HEK293T (cell line): ENCODE measurements around the gene NEUROD2.

Source experiments
- CTCF ChIA-PET: fragments of 350-600 bp; formaldehyde crosslinking; extraction: SDS; loops from one replicate; lab custom pipeline; 2021; ENCODE audit warnings: antibody characterized with exemption, inconsistent platforms; lab: Yijun Ruan, JAX
- POLR2A ChIA-PET: fragments of 350-600 bp; formaldehyde crosslinking; extraction: SDS; loops from one replicate; lab custom pipeline; 2020; ENCODE audit warnings: antibody characterized with exemption, inconsistent platforms; lab: Yijun Ruan, JAX
- DNase-seq: peaks from one replicate; pipeline ENCODE4 v3.0.0; 2012; ENCODE audit warnings: mixed read lengths; ENCODE audit errors: extremely low spot score
- ARNT ChIP-seq: fragments of 450-650 bp; IDR thresholded peaks from 2 replicates; pipeline ENCODE4 v1.6.1; 2017; ENCODE audit warnings: mild to moderate bottlenecking
- BHLHE40 ChIP-seq: fragments of 450-650 bp; IDR thresholded peaks from 2 replicates; pipeline ENCODE4 v1.6.1; 2016; ENCODE audit warnings: mild to moderate bottlenecking, moderate library complexity, borderline replicate concordance
- CTBP1 ChIP-seq: fragments of 450-650 bp; IDR thresholded peaks from 2 replicates; pipeline ENCODE4 v1.6.1; 2016; ENCODE audit warnings: borderline replicate concordance
- ELF4 ChIP-seq: fragments of 450-650 bp; IDR thresholded peaks from 2 replicates; pipeline ENCODE4 v1.6.1; 2017; ENCODE audit warnings: antibody characterized with exemption
- FOXA1 ChIP-seq: fragments of 450-650 bp; IDR thresholded peaks from 2 replicates; pipeline ENCODE4 v1.6.1; 2016; ENCODE audit warnings: mild to moderate bottlenecking
- FOXK2 ChIP-seq: fragments of 450-650 bp; IDR thresholded peaks from 2 replicates; pipeline ENCODE4 v1.6.1; 2016; ENCODE audit warnings: mild to moderate bottlenecking
- FOXM1 ChIP-seq: fragments of 450-650 bp; IDR thresholded peaks from 2 replicates; pipeline ENCODE4 v1.6.1; 2017; ENCODE audit warnings: mild to moderate bottlenecking, borderline replicate concordance
- HDGF ChIP-seq: fragments of 450-650 bp; IDR thresholded peaks from 2 replicates; pipeline ENCODE4 v1.6.1; 2017; ENCODE audit warnings: antibody characterized with exemption, borderline replicate concordance
- L3MBTL2 ChIP-seq: fragments of 450-650 bp; conservative IDR thresholded peaks from 2 replicates; pipeline ENCODE4 v1.6.1; 2016; ENCODE audit warnings: mild to moderate bottlenecking
- LEF1 ChIP-seq: fragments of 450-650 bp; IDR thresholded peaks from 2 replicates; pipeline ENCODE4 v1.6.1; 2017; ENCODE audit warnings: mild to moderate bottlenecking, borderline replicate concordance
- NFRKB ChIP-seq: fragments of 450-650 bp; IDR thresholded peaks from 2 replicates; pipeline ENCODE4 v1.6.1; 2016; ENCODE audit warnings: mild to moderate bottlenecking, moderate library complexity
- SP1 ChIP-seq: fragments of 450-650 bp; IDR thresholded peaks from 2 replicates; pipeline ENCODE4 v1.6.1; 2017
- SUZ12 ChIP-seq: fragments of 450-650 bp; IDR thresholded peaks from 2 replicates; pipeline ENCODE4 v1.6.1; 2016; ENCODE audit warnings: mild to moderate bottlenecking
- TARDBP ChIP-seq: fragments of 450-650 bp; IDR thresholded peaks from 2 replicates; pipeline ENCODE4 v1.6.1; 2016
- ZNF384 ChIP-seq: fragments of 450-650 bp; IDR thresholded peaks from 2 replicates; pipeline ENCODE4 v1.6.1; 2016
- TF ChIP-seq, protein P1 (sequence below): fragments of 450-650 bp; IDR thresholded peaks from 2 replicates; pipeline ENCODE4 v1.6.1; 2016

The NEUROD2 gene

DNA sequence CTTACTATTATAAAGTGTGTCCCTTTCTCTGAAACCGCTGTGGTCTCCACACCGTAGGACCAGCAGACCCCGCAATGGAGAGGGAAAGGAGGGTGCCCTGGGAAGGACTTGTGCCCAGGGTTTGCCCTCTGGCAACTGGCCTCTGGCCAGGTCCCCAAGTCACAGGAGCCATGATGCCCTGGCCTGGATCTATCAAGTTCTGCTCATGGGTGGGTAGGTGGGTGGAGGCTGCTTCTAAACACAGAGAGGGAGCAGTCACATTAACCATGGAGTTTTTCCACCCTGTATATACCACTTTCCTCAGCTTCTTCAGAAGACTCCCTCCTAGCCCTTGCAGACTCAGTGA lies 9.4 kb upstream of the NEUROD2 start:
- TF ChIP-seq LEF1 (no peak), CTBP1 (no peak), NFRKB (no peak), SUZ12 (no peak), TARDBP (no peak), SP1 (no peak)
- TF ChIP-seq, protein P1, sequence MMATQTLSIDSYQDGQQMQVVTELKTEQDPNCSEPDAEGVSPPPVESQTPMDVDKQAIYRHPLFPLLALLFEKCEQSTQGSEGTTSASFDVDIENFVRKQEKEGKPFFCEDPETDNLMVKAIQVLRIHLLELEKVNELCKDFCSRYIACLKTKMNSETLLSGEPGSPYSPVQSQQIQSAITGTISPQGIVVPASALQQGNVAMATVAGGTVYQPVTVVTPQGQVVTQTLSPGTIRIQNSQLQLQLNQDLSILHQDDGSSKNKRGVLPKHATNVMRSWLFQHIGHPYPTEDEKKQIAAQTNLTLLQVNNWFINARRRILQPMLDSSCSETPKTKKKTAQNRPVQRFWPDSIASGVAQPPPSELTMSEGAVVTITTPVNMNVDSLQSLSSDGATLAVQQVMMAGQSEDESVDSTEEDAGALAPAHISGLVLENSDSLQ = no peak
- no peak for DNase-seq
- ChIA-PET CTCF (no interaction called here), POLR2A (interaction anchor here (0.9 kb wide), 1 partner anchor 69 kb away, joined by 3 read pairs; no protein-coding TSS in a partner anchor)

DNA sequence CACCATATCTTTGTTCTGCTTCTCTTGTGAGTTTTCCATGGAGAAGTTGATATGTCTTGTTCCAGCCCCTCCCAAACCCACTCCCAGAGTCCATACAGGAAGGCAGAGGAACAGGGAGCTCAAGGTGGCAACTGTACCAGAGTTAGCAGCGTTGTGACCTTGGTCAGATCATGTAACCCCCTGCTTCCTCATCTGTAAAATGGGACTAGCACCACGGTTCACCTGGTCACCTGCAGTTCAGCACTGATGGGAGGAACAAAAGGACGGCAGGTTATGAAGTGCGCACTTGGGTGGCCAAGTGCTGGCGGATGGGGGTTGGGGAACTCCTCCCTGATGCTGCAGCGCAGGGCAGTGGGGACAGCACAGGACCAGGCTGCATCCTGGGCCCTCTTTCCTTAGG lies 7.7 kb upstream of the NEUROD2 start:
- POLR2A ChIA-PET = no interaction called here
- DNase-seq = no peak
- CTCF ChIA-PET = interaction anchor here (0.5 to 1.2 kb wide), 2 partner anchors 8 kb away, joined by 3 read pairs; no protein-coding TSS in a partner anchor
- no peak for TF ChIP-seq ARNT

DNA sequence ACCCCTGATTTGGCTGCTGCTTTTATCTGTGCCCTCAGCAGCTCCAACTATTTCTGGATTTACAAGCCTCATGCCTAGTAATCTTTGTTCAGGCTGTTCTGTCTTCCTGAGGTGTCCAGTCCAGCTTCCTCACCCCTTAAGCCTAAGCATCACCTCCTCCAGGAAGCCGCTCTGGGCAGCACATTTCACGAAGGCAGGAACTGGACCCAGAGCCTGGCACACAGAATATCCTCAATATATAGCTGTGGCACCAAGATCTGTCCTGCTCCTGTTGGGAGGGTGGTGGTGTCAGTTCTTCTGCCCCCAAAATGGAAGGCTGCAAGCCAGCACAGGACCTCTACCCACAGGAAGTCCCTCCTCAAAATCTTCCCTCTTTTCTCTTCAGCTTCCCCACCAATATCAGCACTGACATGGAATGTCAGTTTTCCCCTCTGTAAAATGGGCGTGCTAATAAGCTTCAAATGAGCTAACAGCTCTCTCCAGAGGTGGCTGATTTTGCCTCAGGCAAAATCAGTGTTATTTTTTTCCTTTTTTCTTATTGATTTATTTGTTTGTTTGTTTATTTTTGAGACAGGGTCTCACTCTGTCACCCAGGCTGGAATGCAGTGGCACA lies 6.9 kb upstream of the NEUROD2 start:
- DNase-seq = no peak
- ChIA-PET CTCF (interaction anchor here (0.5 to 1.2 kb wide), 2 partner anchors 8 to 9 kb away, joined by 3 read pairs; no protein-coding TSS in a partner anchor), POLR2A (interaction anchor here (0.6 kb wide), 1 partner anchor 85 kb away, joined by 3 read pairs; the partner anchor contains the start of gene ERBB2)
- no peak for TF ChIP-seq FOXM1
- TF ChIP-seq CTBP1 = no peak
- no peak for TF ChIP-seq SUZ12
- TF ChIP-seq NFRKB = no peak
- TF ChIP-seq TARDBP = no peak
- TF ChIP-seq HDGF = no peak
- TF ChIP-seq SP1 = no peak

DNA sequence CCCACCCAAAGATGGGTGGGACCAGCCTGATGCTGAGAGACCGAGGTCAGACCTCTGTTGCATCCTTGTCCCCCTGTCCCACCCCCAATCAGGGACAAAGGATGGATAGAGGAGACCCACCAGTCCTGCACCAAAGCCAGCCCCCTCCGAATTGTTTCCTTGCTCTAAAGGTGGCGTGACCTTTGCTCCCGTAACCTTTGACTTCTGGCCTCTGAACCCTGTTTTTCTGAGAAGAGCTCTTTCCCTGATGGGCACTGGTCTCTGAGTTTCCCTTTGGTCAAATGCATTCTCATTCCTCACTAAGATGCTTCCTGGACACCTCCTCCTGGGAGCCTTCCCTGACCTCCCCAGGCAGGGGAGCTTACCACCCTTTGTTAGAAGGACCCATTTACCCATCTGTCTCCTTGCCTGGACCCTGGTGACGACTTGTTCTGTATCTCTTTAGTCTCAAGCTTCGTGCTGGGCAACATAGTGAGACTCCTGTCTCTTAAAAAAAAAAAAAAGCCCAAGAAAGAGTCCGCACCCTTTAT lies 5.3 kb upstream of the NEUROD2 start:
- CTCF ChIA-PET = interaction anchor here (3.3 kb wide), 1 partner anchor 8 kb away, joined by 10 read pairs; no protein-coding TSS in a partner anchor
- POLR2A ChIA-PET = no interaction called here
- DNase-seq = no peak
- no peak for TF ChIP-seq SUZ12
- TF ChIP-seq FOXA1 = no peak
- TF ChIP-seq, protein P1 = no peak
- TF ChIP-seq SP1 = no peak

DNA sequence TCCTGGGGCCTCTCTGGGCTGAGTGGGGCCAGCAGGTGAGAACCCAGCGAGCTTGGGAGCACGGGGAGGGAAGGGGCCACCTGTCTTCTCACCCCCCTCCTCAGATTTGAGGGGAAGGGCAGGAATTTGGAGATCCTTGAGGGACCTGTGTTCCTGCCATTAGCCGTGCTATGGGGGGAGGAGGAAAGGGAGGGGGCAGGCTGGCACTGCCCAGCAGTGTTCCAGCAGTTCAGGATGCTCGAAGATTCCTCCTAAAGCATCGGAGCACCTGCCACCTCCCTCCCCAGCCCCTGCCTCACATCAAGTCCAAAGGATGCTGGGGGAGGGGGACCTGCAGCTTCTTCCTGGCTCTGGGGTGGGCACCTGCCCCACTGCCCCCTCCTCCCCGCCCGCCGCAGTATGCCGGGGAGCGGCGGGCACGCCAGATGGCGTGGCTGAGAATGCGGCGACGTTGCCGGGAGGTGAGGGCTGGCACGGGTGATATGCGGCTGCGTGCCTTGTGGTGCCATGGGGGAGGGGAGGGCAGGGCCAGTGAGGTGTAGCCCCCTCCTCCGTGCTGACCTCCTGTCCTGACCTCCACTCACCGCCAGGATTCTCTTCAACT lies 4.7 kb upstream of the NEUROD2 start:
- POLR2A ChIA-PET = no interaction called here
- no peak for DNase-seq
- TF ChIP-seq CTBP1 = no peak
- TF ChIP-seq NFRKB = no peak
- TF ChIP-seq, protein P1 = no peak
- no peak for TF ChIP-seq SUZ12
- no peak for TF ChIP-seq BHLHE40
- TF ChIP-seq TARDBP = no peak
- TF ChIP-seq HDGF = no peak
- no peak for TF ChIP-seq FOXM1
- TF ChIP-seq ZNF384 = no peak
- no peak for TF ChIP-seq L3MBTL2
- no peak for TF ChIP-seq FOXA1
- no peak for TF ChIP-seq LEF1
- CTCF ChIA-PET = interaction anchor here (0.6 to 3.3 kb wide), 2 partner anchors 9 to 134 kb away, joined by 3 to 10 read pairs; no protein-coding TSS in a partner anchor

DNA sequence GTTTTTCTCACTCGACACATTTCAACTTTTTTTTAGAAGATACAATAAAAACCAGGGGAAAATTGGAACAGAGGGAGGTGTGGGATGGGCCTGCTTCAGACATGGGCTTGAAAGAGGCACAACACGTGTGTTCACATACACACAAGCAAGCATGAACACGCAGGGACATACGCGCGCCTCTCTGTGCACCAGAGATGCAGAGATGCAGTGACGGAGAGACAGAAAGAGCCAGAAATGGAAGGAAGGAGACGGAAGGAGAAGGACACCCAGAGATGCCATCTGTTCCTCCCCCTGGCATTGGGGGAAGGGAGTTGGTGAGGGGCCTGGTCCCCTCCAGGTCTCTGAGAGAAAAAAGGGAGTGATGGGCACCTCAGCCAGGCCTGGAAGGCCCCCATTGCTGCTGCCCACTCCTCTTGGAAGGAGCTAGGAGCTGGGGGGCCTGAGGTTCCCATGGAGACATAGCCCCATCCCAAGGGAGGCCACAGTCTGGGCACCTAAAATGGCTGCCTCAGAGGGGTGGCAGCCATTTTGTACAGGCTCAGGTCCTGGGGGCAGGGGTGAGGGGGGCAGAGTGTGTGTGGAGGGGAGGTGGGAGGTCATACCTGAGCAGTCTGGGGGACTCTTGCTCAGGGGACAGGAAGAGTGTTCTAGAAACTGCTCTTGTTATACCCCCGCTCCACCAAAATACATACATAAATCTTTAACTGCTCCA lies 3.8 kb upstream of the NEUROD2 start:
- ChIA-PET POLR2A (no interaction called here), CTCF (interaction anchor here (0.6 to 3.3 kb wide), 2 partner anchors 9 to 133 kb away, joined by 3 to 10 read pairs; no protein-coding TSS in a partner anchor)
- TF ChIP-seq ARNT = no peak
- no peak for TF ChIP-seq ZNF384
- no peak for TF ChIP-seq TARDBP
- TF ChIP-seq NFRKB = no peak
- TF ChIP-seq FOXM1 = no peak
- TF ChIP-seq FOXK2 = no peak
- TF ChIP-seq SP1 = no peak
- no peak for TF ChIP-seq CTBP1
- no peak for TF ChIP-seq ELF4
- TF ChIP-seq SUZ12 = no peak
- TF ChIP-seq LEF1 = no peak
- TF ChIP-seq FOXA1 = no peak
- no peak for TF ChIP-seq HDGF
- TF ChIP-seq, protein P1 = no peak
- TF ChIP-seq L3MBTL2 = no peak
- TF ChIP-seq BHLHE40 = no peak
- DNase-seq = no peak
